HG02642 (cell line): ENCODE measurements around the gene SELENOO.

ENCODE experiments used
- ATAC-seq: cut with Tn5 transposase; IDR thresholded peaks from one replicate; pipeline ENCODE4 v1.9.1; 2021; ENCODE audit warnings: mild to moderate bottlenecking; ENCODE audit not compliant: unreplicated experiment, poor library complexity

SELENOO gene

GRCh38 chr22:50183141-50183971 is 17.5 kb upstream of the SELENOO start:
- ATAC-seq: no peak

DNA sequence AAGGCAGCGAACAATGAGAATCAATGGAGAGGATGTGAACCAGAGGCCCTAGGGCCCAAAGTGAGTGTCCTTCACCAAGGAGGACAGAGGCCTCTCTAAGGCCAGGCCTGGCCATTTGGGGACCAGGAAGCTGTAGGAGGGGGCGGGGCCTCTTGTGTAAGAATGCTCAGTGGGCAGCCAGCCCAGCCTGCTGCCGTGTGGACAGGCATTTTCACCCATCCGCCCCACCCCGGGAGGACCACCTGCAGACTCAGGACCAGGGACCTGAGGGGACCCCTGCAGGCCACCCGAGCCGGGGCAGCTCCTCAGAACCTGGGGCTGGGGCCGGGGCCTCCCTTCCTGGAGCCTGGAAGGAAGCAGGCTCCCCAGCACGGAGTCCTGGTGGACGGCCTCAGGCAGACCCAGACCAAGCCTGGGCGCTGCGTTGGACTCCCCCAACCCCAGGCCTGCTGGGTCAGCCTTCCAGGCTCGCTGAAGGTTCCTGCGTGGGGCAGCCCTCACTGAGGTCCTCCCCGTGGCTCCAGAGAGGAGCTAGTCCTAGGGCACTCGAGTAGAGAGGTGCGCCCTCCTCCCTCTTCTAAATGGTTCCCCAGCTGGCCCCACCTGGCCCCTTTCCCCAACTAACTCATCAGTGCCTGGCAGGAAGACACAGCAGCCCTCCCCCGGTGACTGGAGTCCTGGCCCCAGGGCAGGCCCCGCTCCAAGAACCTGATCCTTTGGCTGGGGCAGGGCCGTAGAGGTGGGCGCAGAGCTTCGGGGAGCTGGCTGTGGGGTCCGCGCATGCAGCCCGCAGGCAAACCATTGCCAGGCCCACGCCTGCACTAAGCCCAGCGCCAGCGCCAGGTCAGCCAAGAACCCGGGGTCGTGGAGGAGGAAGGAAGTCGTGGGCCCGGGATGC is 16.6 kb upstream of the SELENOO start:
- no peak for ATAC-seq

DNA sequence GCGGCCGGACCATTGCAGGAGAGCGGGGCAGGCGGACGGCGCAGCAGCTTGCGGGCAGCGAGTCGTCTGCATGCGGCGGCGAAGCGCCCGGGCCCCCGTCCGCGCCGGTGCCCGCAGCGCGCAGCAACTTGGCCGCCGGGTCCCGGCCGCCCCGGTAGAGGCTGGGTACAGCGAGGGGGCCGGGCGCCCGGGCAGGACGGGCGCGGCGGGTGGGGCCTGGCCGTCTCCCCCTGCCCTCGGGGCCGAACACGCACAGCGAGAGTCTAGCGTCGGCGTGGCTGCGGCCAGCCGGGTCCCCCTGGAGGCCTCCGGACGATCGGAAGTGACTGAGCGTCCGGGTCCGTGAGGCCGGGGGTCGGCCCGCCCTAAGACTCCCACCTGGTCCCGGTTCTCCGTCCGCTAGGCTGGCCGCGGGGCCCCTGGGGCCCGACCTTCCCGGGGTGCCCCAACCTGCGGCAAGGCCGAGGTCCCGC is 15.9 kb upstream of the SELENOO start:
- no peak for ATAC-seq

GRCh38 chr22:50185375-50186087 is 15.3 kb upstream of the SELENOO start, which contains the start of gene TRABD:
TSS of gene TRABD (plus strand) at chr22:50185913. CDS start at chr22:50193061, 7,148 bp downstream.
- peak; percentile 40 for ATAC-seq

- no peak for ATAC-seq
Measured at GRCh38 chr22:50186181-50186714, 14.6 kb upstream of the SELENOO start.

- ATAC-seq: no peak
Measured at GRCh38 chr22:50186761-50187523, 13.9 kb upstream of the SELENOO start.

GRCh38 chr22:50188356-50188755 is 12.5 kb upstream of the SELENOO start:
- no peak for ATAC-seq

DNA sequence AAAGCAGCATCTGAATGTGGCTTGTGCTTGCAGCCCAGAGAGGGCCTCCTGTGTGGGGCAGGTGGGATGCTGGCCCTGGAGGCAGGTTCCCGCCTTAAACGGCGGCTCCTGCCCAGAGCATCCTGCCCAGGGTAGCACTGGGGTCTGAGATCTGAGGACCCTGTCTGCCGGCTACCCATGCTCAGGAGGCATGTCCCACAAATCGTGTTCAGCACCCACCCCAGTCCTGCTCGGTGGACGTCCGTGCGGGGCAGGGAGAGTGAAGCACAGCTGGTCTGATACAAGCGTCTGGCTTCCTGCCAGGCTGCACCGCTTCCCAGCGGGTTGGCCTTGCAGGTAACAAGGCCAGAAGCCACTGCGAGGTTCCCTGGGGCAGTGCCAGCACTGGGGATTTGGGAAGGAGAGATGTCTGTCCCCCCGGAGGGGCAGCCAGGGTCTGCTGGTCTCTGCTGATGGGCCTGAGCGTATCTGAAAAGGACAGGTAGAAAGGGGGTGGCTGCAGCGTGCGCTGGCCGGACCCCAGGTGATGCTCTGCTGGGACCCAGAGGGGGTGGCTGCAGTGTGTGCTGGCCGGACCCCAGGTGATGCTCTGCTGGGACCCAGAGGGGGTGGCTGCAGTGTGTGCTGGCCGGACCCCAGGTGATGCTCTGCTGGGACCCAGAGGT is 11.5 kb upstream of the SELENOO start:
- no peak for ATAC-seq

DNA sequence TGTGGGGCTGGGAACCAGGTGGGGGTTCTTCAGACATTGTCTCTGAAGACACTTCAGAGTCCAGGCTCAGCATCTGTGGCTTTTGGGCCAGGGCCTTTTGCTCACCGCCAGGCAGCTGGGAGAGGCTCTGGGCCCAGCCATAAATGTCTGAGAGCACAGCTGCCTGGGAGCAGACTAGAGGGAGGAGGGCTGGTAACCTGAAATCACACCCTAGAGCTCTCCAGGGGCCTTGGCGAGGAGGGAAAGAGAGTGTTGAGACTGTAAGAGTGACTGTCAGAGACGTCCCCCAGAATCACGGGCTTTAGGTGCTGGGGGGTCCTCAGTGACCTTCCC is 11.0 kb upstream of the SELENOO start:
- no peak for ATAC-seq

DNA sequence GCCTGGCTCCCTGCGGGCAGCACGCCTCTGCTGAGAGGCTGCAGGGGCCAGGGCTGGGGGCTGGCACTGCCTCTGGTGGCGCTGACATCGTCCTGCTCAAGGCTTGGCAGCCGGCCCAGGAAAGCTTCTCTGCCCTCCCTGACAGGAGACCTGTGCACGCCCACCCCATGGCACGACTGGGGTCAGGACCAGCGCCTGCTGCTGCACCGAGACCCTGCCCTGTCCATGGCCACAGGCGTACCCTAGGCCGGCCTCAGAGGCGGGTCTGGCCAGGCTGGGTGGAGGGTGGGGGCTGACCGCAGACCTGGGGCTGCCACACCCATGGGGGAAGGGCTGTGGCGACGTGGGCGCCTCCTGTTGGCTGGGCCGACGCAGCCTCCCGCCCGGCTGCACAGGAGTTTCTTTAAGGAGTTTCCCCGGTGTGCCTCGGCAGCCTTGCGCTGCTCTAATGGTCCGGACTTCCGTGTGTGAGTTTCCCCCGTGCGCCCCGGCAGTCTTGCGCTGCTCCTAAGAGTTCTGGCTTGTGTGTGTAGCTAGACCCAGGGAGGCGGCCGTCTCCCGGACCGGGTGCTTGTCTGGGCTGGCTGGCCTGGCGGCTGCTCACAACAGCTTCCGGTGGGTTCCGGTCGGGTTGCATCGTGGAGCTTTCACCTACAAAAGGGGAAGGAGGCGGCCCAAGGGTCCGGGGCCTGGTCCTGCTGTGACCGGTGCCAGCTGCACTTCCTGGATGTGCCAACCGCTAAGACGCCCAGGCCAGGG is 10.4 kb upstream of the SELENOO start:
- peak; percentile 44 for ATAC-seq

GRCh38 chr22:50190941-50191741 is 9.7 kb upstream of the SELENOO start:
- ATAC-seq: no peak

GRCh38 chr22:50192436-50193204 is 8.2 kb upstream of the SELENOO start:
- ATAC-seq: no peak

DNA sequence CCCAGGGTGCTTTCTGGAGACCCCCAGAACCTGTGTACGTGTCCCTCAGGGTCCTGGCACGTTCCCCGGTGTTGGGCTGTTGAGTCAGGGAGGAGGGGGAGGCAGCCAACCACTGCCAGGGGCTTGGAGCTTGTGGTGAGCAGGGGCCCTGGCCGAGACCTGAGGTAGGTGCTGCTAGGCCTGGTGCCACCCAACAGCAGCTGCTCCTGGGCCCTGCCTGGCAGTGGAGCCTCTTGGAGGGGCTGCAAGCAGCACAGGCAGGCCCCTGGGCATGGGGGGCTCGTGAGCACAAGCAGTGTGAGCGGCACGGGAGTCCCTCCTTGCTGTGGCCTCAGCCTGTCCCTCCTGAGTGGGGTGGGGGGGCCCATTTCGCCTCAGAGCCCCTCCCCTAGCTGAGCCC is 7.2 kb upstream of the SELENOO start:
- no peak for ATAC-seq

DNA sequence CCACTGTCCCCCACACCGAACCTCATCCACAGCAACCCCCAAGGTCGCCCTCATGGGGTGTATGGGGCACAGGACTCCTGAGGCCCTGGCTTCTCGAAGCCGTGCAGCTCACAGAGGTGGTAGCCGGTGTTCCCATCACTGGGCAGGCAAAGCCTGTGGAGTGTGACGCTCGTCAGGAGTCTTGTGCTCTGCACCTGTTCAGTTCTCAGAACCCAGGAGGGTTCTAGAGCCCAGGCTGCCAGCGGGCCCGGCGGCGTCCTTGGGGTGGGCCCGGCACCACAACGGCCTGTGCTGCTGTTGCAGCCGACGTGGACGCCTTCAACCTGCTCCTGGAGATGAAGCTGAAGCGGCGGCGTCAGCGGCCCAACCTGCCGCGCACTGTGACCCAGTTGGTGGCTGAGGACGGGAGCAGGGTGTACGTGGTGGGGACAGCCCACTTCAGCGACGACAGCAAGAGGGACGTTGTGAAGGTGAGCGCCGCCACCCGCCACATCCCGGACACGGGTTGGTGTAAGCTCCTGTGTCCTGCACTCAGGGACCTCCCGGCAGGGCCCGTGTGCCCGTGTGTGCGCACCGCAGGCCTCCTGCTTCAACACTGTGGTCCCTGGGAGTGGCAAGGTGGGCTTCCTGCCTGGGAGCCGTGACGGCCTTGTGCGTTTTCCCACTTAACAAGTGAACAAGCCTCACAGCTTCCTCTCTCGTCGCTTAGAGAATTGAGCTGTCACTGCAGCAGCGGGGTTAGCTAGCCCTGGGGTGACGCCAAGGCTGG is 6.6 kb upstream of the SELENOO start:
- no peak for ATAC-seq

DNA sequence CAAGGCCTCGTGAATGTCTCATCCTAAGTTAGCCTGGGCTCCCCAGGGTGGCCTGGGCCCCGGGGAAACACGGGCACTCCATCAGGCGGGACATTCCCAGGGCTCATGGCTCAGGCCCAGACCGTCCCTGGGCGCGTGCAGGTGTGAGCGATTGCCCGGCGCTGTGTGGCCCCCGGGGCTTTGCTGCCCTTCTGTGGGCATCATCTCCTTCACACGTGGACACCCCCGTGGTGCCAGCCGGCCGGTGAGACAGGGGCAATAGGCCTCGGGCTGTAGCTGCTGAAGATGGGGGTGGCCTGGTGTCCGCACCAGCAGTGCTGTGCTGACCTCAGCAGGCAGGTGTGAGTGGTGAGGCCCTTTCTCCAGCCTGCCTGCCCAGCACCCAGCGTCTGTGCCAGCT is 4.6 kb upstream of the SELENOO start:
- ATAC-seq: no peak
